ENCODE results near the gene CCDC27.

Gene CCDC27

GRCh38 chr1:3707298-3707938, 44.8 kb upstream of the CCDC27 start:
- TF ChIP-seq CTCF (conservative IDR thresholded peaks at IDR 0.05; ENCODE audit: low read depth, low read length), result no peak
- H3K4me3 ChIP-seq (ENCODE audit: low read depth, low read length), result no peak overlapping the region
- DNase-seq (ENCODE audit: low read depth), result no peak

DNA sequence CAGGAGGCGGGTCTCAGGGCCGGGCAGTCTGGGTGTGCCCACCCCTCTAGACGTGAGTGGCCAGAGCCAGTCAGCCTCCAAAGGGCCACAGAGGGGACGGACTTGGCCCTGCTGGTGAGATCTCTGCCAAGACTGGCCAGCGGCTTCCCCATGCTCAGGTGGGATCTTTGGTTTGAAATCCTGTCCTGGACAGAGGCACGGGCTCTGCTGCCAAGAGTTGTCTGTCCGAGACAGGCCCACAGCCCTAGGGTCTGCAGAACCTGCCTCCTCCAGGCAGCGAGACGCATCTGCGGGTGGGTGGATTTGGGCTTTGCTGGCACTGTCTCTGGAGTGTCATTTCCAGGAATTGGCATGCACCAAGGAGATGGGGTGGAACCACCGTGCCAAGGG, 44.3 kb upstream of the CCDC27 start:
- TF ChIP-seq CTCF (conservative IDR thresholded peaks at IDR 0.05; ENCODE audit: low read depth, low read length), result no peak

DNA sequence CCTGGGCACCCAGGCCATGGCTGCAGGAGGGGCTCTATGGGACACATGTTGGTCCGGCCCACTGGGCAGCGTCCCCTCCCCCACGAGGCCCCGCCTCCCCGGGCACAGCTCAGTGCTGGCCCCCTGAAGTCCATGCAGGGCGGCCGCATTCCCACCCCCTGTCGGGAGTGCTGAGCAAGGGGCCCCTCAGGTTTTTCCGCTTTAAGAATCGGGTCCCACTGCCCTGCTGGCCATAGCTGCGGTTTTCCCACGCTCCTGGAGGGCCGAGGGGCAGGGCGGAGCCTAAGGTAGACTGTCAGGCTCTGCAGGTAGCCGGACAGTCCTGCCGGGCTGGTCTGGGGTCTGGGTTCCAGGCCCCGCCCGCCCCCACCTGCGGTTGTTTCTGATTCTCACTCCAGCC, 43.5 kb upstream of the CCDC27 start:
- no peak overlapping the region for H3K4me3 ChIP-seq (ENCODE audit: low read depth, low read length)
- DNase-seq (ENCODE audit: low read depth), result no peak
- no peak for TF ChIP-seq CTCF (conservative IDR thresholded peaks at IDR 0.05; ENCODE audit: low read depth, low read length)

More for the DNA sequence above, 44.3 kb upstream of the CCDC27 start:
- DNase-seq (ENCODE audit: low read depth), result no peak
- H3K4me3 ChIP-seq (ENCODE audit: low read depth, low read length), result no peak overlapping the region

GRCh38 chr1:3710251-3710650, 42.0 kb upstream of the CCDC27 start:
- DNase-seq (ENCODE audit: low read depth), result no peak
- H3K4me3 ChIP-seq (ENCODE audit: low read depth, low read length), result no peak overlapping the region
- TF ChIP-seq CTCF (conservative IDR thresholded peaks at IDR 0.05; ENCODE audit: low read depth, low read length), result no peak

GRCh38 chr1:3711381-3711779, 40.9 kb upstream of the CCDC27 start:
- DNase-seq (ENCODE audit: low read depth), result no peak
- no peak overlapping the region for H3K4me3 ChIP-seq (ENCODE audit: low read depth, low read length)
- no peak for TF ChIP-seq CTCF (conservative IDR thresholded peaks at IDR 0.05; ENCODE audit: low read depth, low read length)

DNA sequence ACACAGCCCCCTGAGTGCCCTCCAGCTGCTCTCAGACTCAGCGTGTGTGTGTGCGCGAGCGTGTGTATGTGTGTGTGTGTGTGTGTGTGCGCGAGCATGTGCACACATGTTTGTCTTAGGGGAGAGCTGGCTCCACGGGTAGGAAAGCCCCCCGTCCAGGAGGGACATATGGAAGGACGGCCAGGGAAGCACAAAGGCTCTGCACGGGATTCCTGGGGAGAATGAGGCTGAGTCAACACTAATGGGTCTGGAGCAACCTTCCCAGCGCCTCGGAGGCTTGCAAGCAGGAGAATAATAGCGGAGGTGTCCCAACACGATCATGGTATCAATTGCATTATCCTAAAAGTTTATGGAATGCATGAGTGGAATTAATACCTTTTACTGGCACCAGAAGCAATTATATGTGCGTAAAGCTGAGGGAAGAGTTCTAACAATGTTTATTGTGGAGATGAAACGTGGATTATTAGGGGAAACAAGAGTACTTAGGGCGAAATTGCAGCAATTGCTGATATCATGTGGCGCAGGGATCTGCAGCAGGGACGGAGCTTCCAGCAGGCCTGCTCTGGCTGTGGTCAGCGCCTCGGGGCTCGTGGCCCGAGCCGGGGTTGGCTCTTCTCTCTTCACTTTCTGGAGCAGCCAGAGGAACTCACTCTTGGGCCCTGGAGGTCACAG, 40.3 kb upstream of the CCDC27 start:
- no peak for TF ChIP-seq CTCF (conservative IDR thresholded peaks at IDR 0.05; ENCODE audit: low read depth, low read length)
- DNase-seq (ENCODE audit: low read depth), result no peak
- H3K4me3 ChIP-seq (ENCODE audit: low read depth, low read length), result no peak overlapping the region

All from choroid plexus epithelial cell (primary cell).